Erythroblast (primary cell): ENCODE data around the gene FOXD3.

Experiments
- DNase-seq, 2 experiments: peaks; one replicate each; lab custom pipeline; 2025; lab: John Stamatoyannopoulos, UW
- GATA1 ChIP-seq: IDR thresholded peaks from 2 replicates; pipeline ENCODE4 v1.6.1; 2011; ENCODE audit warnings: low read depth, mild to moderate bottlenecking, control low read depth, low read length, moderate library complexity
- POLR2A ChIP-seq: IDR thresholded peaks from 2 replicates; pipeline ENCODE4 v1.6.1; 2011; ENCODE audit warnings: mild to moderate bottlenecking, low read length

Gene FOXD3

GRCh38 chr1:63362073-63362472 lies 39.7 kb downstream of the FOXD3 start:
- TF ChIP-seq POLR2A (no peak), GATA1 (no peak)
- no peak for DNase-seq

DNA sequence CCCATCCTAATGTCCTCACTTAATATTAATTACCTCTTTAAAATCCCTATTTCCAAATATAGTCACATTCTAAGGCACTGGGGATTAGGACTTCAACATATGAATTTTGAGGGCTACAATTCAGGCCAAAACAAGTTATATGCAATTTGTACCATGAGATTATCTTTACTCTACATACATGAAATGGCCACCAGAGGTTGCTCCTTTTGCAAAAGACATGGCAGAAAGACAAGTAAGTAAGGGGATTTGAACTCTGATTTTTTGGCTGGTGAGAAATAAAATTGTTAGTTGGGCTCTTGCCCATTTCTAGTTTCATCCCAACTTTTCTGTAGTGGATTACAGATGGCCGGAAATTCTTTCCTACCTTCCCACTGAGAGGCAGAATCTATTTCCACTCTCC lies 40.2 kb downstream of the FOXD3 start:
- TF ChIP-seq GATA1 (no peak), POLR2A (no peak)
- peak in 1 of 2 experiments; percentile 4 for DNase-seq

GRCh38 chr1:63363014-63363413 lies 40.6 kb downstream of the FOXD3 start:
- TF ChIP-seq GATA1: no peak
- no peak for TF ChIP-seq POLR2A
- no peak for DNase-seq

- no peak for TF ChIP-seq POLR2A
- TF ChIP-seq GATA1: no peak
- DNase-seq: no peak
Measured at GRCh38 chr1:63366908-63367214, 44.5 kb downstream of the FOXD3 start.

DNA sequence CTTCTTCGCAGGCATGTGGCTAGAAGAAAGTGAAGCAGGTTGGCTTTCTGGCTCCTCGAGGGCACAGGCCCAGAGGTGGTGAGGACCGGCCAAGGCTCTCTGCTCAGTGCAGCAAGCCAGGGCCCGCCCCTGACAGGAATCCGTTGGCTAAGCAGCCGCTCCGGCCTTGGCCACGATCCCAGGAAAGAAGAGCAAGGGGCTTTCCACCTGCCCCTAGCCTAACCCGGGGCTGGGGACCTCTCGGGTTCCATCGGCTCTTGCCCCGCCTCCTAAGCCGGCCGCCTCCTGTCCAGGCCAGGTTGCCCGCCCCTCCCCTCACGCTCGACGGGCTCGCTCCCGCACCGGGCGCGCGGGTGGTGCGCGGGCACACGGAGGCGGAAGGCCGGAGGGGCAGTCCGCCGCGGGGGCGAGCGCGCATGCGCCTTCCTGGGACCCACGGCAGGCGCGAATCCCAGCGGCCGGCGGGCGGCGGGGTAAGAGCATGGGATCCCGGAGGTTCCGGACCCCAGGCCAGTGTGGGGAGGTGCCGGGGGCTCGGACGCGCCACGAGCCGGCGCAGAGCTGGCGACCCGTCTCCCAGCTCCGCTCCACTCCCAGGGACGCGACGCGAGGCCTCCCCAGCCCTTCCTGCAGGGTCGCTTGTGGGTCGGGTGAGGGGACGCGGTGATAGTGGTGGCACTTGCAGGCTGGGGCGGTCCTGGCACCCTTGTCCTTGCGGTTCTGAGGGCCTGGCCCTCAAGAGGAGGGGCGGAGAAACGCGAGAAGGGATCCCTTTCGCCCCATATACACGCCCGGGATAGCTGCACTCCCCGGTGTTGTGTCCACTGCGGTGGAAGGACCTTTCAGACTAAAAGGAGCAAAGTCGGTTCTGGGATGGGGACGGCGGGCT lies 45.1 kb downstream of the FOXD3 start, which contains the start of gene ALG6:
Gene ALG6 (plus strand): TSS at position 413 of the 889 bp plus-strand sequence. CDS start 3,351 bp downstream, outside the sequence.
- TF ChIP-seq GATA1 (no peak), POLR2A (peak; percentile 94)
- DNase-seq: peak; percentile 94 to 96

- DNase-seq: peak; percentile 55 to 61
- TF ChIP-seq GATA1: no peak
- TF ChIP-seq POLR2A: no peak
Measured at GRCh38 chr1:63368131-63368530, 45.8 kb downstream of the FOXD3 start.
